HG02642 (cell line): ENCODE data around the gene HOXD9.

ENCODE experiments used
- ATAC-seq: cut with Tn5 transposase; IDR thresholded peaks from one replicate; pipeline ENCODE4 v1.9.1; 2021; ENCODE audit warnings: mild to moderate bottlenecking; ENCODE audit not compliant: unreplicated experiment, poor library complexity

The HOXD9 gene

GRCh38 chr2:176162911-176163671 is 40.6 kb downstream of the HOXD9 start:
- no peak for ATAC-seq

DNA sequence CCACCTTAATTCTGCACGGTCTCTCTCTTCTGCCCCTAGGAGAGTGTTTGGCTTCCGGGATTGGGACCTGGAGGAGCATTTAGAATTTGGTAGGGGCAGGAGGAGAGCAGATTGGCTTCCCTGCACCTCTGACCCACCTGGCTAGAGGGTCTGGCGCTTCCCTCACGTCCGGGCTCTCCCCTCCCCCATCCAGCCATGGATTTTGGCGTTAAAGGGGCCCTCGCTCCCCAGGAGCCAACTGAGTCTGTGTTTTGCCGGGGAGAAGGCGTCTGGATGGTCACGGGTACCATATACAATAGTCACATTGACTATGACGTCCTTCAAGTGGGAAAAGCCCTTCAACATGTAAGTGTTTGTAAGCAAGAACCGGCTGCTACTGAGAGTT is 41.1 kb downstream of the HOXD9 start:
- no peak for ATAC-seq

GRCh38 chr2:176164201-176164600 is 41.7 kb downstream of the HOXD9 start:
- ATAC-seq = no peak

GRCh38 chr2:176164611-176165369 is 42.3 kb downstream of the HOXD9 start:
- no peak for ATAC-seq

DNA sequence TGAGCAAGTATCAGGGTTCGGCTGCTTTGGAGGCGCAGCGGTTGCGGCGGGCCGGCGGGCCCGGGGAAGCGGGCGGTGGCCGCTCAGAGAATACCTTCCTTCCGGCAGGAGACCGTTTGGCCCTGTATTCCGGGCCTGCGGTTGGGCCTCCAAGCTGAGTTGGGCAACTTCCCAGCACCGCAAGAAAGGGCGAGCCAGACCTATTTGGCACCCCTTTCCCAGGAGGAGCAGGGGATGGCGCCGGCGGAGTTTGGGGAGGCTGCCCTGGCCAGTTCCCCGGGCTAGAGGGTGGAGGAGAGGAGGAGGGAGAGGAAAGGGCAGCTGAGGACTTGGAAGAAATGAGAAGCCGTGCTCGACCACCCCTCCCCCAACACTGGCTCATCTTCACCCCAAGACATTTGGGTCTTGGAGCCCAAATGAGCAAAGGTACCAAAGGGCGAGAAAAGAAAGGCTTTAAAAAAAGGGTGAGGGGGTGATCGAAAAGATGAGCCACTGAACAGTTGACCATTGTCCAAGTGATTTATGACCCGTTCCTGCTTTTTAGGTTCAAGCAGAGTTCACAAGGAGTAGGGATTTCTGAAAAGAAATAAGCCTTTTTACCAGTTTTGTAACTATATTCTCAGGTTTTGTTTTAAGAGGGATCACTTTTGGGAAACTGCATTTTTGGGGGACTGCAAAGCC is 43.0 kb downstream of the HOXD9 start:
- no peak for ATAC-seq

GRCh38 chr2:176166272-176166671 is 43.8 kb downstream of the HOXD9 start:
- no peak for ATAC-seq

- ATAC-seq = no peak
Measured at GRCh38 chr2:176167398-176167797, 44.9 kb downstream of the HOXD9 start.

DNA sequence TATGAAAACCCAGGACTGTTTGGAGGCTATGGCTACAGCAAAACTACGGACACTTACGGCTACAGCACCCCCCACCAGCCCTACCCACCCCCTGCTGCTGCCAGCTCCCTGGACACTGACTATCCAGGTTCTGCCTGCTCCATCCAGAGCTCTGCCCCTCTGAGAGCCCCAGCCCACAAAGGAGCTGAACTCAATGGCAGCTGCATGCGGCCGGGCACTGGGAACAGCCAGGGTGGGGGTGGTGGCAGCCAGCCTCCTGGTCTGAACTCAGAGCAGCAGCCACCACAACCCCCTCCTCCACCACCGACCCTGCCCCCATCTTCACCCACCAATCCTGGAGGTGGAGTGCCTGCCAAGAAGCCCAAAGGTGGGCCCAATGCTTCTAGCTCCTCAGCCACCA is 46.7 kb downstream of the HOXD9 start:
- ATAC-seq = no peak

GRCh38 chr2:176169711-176170110 is 47.2 kb downstream of the HOXD9 start:
- ATAC-seq = no peak

GRCh38 chr2:176170602-176171305 is 48.2 kb downstream of the HOXD9 start:
- no peak for ATAC-seq

DNA sequence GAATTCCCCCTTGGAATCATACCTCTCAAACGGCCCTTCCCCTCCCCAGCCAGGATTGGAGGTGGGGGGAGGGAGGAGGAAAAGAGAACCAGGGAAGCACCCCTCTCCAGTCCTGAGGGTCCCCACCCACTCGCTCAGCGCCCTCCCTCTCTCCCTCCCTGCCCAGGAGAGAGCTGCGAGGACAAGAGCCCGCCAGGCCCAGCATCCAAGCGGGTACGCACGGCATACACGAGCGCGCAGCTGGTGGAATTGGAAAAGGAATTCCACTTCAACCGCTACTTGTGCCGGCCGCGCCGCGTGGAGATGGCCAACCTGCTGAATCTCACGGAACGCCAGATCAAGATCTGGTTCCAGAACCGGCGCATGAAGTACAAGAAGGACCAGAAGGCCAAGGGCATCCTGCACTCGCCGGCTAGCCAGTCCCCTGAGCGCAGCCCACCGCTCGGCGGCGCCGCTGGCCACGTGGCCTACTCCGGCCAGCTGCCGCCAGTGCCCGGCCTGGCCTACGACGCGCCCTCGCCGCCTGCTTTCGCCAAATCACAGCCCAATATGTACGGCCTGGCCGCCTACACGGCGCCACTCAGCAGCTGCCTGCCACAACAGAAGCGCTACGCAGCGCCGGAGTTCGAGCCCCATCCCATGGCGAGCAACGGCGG is 49.0 kb downstream of the HOXD9 start:
- ATAC-seq = no peak

DNA sequence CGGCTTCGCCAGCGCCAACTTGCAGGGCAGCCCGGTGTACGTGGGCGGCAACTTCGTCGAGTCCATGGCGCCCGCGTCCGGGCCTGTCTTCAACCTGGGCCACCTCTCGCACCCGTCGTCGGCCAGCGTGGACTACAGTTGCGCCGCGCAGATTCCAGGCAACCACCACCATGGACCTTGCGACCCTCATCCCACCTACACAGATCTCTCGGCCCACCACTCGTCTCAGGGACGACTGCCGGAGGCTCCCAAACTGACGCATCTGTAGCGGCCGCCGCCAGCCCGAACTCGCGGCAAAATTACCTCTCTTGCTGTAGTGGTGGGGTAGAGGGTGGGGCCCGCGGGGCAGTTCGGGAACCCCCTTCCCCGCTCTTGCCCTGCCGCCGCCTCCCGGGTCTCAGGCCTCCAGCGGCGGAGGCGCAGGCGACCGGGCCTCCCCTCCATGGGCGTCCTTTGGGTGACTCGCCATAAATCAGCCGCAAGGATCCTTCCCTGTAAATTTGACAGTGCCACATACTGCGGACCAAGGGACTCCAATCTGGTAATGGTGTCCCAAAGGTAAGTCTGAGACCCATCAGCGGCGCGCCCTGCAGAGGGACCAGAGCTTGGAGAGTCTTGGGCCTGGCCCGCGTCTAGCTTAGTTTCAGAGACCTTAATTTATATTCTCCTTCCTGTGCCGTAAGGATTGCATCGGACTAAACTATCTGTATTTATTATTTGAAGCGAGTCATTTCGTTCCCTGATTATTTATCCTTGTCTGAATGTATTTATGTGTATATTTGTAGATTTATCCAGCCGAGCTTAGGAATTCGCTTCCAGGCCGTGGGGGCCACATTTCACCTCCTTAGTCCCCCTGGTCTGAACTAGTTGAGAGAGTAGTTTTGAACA is 49.7 kb downstream of the HOXD9 start:
- no peak for ATAC-seq

DNA sequence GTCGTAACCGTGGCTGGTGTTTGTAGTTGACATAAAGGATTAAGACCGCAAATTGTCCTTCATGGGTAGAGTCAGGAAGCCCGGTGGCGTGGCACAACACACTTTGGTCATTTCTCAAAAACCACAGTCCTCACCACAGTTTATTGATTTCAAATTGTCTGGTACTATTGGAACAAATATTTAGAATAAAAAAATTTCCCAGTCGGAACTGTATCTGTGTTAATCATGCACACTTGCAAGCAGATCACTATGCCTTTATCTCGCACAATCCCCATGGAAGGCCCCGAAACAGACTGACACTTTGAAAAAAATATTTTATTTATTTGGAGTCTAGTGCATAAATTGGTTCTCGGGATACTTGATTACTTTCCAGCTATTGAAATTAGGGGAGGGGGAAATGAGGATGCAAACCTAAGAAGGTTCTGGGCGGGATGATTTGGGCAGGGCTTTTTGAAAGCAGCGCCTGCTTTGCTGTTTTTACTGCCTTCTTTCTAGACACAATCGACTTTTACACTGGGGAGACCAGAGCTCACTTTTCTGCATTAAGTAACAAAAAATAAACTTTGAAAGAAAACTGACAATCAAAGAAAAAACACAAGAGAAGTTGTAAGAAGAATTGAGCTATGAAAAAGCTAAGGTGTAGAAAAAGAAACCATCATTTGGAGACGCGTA is 50.5 kb downstream of the HOXD9 start:
- no peak for ATAC-seq

- no peak for ATAC-seq
Measured at GRCh38 chr2:176173567-176174381, 51.3 kb downstream of the HOXD9 start.

- ATAC-seq = no peak
Measured at GRCh38 chr2:176174382-176174823, 51.9 kb downstream of the HOXD9 start.
